Omental fat pad (tissue), 4 donors: Measurements from ENCODE around the gene PCDHGB4. TPM values are rescaled to one million over a fixed set of nuclear protein-coding genes. Genes with fewer than 3 reads are reported as not detected.
A peak's percentile ranks its signal among the peaks of the same experiment; 100 is the strongest.
"Not testable (repeated sequence)": the region's sequence is repeated elsewhere in the genome, so short reads cannot be mapped to it uniquely, and the experiment has no call there.

ENCODE experiments used
- ATAC-seq: fragments of 150-250 bp; one replicate; pipeline ENCODE4 v1.9.1; 2016; ENCODE audit warnings: mild to moderate bottlenecking, moderate library complexity; ENCODE audit not compliant: low FRiP score
- DNase-seq: peaks from one replicate; pipeline ENCODE4 v3.0.0-alpha.2; 2019; ENCODE audit warnings: low spot score
- total RNA-seq, 4 donors: library from RNA; depleted of rRNA; stranded (reverse); fragments of >200 nt; gene quantifications; one replicate each; pipeline ENCODE4 v1.1.0, GENCODE V29; 2016
- TF ChIP-seq, protein P1 (sequence below), 3 donors: fragments of 450-650 bp; IDR thresholded peaks; one replicate each; pipeline ENCODE4 v1.5.1; 2016 to 2017; ENCODE audit warnings: antibody characterized with exemption in 3 of 3, mild to moderate bottlenecking in 3 of 3, moderate library complexity in 2 of 3

Gene PCDHGB4
- total RNA-seq, 4 donors from 2014 or later = 2.4 to 14.5 (median 6.1) TPM

- ATAC-seq = no peak
Measured at GRCh38 chr5:141384471-141385267, 2.8 kb upstream of the PCDHGB4 start.

DNA sequence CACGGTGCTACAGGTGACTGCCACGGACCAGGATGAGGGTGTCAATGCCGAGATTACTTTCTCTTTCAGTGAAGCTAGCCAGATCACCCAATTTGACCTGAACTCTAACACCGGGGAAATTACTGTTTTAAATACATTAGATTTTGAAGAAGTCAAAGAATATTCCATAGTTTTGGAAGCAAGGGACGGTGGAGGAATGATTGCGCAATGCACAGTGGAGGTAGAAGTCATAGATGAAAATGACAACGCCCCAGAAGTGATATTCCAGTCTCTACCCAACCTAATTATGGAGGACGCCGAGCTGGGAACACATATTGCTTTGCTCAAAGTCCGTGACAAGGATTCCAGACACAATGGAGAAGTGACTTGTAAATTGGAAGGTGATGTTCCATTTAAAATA is 1.2 kb downstream of the PCDHGB4 start:
- no peak for ATAC-seq
- DNase-seq = no peak
- TF ChIP-seq, protein P1, sequence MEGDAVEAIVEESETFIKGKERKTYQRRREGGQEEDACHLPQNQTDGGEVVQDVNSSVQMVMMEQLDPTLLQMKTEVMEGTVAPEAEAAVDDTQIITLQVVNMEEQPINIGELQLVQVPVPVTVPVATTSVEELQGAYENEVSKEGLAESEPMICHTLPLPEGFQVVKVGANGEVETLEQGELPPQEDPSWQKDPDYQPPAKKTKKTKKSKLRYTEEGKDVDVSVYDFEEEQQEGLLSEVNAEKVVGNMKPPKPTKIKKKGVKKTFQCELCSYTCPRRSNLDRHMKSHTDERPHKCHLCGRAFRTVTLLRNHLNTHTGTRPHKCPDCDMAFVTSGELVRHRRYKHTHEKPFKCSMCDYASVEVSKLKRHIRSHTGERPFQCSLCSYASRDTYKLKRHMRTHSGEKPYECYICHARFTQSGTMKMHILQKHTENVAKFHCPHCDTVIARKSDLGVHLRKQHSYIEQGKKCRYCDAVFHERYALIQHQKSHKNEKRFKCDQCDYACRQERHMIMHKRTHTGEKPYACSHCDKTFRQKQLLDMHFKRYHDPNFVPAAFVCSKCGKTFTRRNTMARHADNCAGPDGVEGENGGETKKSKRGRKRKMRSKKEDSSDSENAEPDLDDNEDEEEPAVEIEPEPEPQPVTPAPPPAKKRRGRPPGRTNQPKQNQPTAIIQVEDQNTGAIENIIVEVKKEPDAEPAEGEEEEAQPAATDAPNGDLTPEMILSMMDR (IDR thresholded peaks at IDR 0.05) = no peak

More at GRCh38 chr5:141384471-141385267, 2.8 kb upstream of the PCDHGB4 start:
- no peak for DNase-seq
- TF ChIP-seq, protein P1 (IDR thresholded peaks at IDR 0.05) = no peak

DNA sequence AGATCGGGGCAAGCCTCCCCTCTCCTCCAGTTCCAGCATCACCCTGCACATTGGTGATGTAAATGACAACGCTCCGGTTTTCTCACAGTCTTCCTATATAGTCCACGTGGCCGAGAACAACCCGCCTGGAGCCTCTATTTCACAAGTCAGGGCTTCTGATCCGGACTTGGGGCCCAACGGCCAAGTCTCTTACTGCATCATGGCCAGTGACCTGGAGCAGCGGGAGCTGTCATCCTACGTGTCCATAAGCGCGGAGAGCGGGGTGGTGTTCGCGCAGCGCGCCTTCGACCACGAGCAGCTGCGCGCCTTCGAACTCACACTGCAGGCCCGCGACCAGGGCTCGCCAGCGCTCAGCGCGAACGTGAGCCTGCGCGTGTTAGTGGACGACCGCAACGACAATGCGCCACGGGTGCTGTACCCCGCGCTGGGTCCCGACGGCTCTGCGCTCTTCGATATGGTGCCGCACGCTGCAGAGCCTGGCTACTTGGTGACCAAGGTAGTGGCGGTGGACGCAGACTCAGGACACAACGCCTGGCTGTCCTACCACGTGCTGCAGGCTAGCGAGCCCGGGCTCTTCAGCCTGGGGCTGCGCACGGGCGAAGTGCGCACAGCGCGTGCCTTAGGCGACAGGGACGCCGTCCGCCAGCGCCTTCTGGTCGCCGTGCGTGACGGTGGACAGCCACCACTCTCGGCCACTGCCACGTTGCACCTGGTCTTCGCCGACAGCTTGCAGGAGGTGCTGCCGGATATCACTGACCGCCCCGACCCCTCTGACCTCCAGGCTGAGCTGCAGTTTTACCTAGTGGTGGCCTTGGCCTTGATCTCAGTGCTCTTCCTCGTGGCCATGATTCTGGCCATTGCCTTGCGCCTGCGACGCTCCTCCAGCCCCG is 1.9 kb downstream of the PCDHGB4 start:
- TF ChIP-seq, protein P1 (IDR thresholded peaks at IDR 0.05) = no peak
- no peak for ATAC-seq

DNA sequence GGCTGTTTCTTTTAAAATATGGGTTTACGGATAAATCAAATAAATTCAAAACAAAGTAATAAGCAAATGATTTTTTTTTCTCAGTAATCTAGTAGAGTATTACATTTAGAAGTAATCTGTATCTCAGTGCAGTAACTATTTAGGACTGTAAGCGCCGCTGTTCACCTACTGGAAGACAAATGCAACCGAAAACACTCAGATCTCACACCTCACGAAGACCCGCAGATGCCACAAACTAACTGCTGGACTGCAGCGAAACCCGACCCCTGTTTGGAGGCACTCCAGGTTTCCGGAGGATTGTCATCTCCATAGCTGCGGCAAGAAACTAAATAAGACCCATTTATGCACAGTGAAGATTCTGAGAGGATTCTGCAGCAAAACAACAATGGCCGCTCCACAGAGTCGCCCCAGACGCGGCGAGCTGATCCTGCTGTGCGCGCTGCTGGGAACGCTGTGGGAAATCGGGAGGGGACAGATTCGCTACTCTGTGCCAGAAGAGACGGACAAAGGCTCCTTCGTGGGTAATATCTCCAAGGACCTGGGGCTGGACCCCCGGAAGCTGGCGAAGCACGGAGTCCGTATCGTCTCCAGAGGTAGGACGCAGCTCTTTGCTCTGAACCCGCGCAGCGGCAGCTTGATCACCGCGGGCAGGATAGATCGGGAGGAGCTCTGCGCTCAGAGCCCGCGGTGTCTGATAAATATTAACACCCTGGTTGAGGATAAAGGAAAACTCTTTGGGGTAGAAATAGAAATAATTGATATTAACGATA is 5.1 kb downstream of the PCDHGB4 start, which contains the start of gene PCDHGA8:
PCDHGA8 (plus strand) TSS at position 205 of the 770 bp plus-strand sequence; CDS start at position 386, 181 bp downstream.
- TF ChIP-seq, protein P1 (IDR thresholded peaks at IDR 0.05) = no peak
- ATAC-seq (no peak), DNase-seq (no peak)

More for the DNA sequence above, 1.9 kb downstream of the PCDHGB4 start:
- no peak for DNase-seq

DNA sequence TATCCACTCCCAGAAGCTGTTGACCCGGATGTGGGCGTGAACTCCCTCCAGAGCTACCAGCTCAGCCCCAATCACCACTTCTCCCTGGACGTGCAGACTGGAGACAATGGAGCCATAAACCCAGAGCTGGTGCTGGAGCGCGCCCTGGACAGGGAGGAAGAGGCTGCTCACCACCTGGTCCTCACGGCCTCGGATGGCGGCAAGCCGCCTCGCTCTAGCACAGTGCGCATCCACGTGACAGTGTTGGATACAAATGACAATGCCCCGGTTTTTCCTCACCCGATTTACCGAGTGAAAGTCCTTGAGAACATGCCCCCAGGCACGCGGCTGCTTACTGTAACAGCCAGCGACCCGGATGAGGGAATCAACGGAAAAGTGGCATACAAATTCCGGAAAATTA is 5.8 kb downstream of the PCDHGB4 start:
- DNase-seq (no peak), ATAC-seq (no peak)
- TF ChIP-seq, protein P1 (IDR thresholded peaks at IDR 0.05) = no peak

DNA sequence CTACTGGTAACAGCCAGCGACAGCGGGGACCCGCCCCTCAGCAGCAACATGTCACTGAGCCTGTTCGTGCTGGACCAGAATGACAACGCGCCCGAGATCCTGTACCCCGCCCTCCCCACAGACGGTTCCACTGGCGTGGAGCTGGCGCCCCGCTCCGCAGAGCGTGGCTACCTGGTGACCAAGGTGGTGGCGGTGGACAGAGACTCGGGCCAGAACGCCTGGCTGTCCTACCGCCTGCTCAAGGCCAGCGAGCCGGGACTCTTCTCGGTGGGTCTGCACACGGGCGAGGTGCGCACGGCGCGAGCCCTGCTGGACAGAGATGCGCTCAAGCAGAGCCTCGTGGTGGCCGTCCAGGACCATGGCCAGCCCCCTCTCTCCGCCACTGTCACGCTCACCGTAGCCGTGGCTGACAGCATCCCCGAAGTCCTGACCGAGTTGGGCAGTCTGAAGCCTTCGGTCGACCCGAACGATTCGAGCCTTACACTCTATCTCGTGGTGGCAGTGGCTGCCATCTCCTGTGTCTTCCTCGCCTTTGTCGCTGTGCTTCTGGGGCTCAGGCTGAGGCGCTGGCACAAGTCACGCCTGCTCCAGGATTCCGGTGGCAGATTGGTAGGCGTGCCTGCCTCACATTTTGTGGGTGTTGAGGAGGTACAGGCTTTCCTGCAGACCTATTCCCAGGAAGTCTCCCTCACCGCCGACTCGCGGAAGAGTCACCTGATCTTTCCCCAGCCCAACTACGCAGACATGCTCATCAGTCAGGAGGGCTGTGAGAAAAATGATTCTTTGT is 7.1 kb downstream of the PCDHGB4 start:
- DNase-seq, ATAC-seq: not testable (repeated sequence)

DNA sequence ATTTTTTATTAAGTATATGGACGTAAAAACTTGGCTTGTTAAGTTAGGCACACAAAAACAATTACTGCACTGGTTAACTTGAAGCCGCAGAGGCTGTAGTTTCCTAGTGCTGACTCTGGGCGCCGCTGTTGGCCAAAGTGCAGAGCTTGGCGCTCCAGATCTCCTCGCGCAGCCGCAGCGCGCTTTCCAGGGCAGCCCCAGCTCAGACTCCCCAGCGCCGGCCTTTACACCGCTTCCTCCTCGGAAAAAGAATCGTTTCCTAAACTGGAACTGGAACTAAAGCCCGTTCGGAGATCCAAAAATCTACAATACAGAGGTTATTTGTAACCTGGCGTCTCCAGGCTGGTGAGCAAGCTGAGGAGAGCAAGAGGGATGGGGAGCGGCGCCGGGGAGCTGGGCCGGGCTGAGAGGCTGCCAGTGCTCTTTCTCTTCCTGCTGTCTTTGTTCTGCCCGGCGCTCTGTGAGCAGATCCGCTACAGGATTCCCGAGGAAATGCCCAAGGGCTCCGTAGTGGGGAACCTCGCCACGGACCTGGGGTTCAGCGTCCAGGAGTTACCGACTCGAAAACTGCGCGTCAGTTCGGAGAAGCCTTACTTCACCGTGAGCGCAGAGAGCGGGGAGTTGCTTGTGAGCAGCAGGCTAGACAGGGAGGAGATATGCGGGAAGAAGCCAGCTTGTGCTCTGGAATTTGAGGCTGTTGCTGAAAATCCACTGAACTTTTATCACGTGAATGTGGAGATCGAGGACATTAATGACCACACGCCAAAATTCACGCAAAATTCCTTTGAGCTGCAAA is 10.5 kb downstream of the PCDHGB4 start, which contains the start of gene PCDHGB5:
PCDHGB5 (plus strand) TSS at position 192 of the 796 bp plus-strand sequence; CDS start at position 373, 181 bp downstream.
- ATAC-seq = peak; percentile 59
- DNase-seq = not testable (repeated sequence)
